GM21447 (cell line): ENCODE results near the gene NT5DC3.
"Not testable (repeated sequence)": the region's sequence is repeated elsewhere in the genome, so short reads cannot be mapped to it uniquely, and the experiment has no call there.

Experiments used
- ATAC-seq: cut with Tn5 transposase; IDR thresholded peaks from one replicate; pipeline ENCODE4 v1.9.1; 2021; ENCODE audit not compliant: unreplicated experiment

The NT5DC3 gene

GRCh38 chr12:103810111-103810510, 30.9 kb downstream of the NT5DC3 start:
- ATAC-seq: no peak

- not testable (repeated sequence) for ATAC-seq
These were observed 31.4 kb downstream of the NT5DC3 start for GRCh38 chr12:103809639-103810038.

GRCh38 chr12:103809154-103809553, 31.9 kb downstream of the NT5DC3 start:
- no peak for ATAC-seq

- ATAC-seq: no peak
These were observed 32.7 kb downstream of the NT5DC3 start for GRCh38 chr12:103808239-103808880.

- ATAC-seq: no peak
These were observed 33.3 kb downstream of the NT5DC3 start for GRCh38 chr12:103807561-103808238.

- no peak for ATAC-seq
These were observed 34.2 kb downstream of the NT5DC3 start for GRCh38 chr12:103806803-103807202.

- no peak for ATAC-seq
These were observed 35.2 kb downstream of the NT5DC3 start for GRCh38 chr12:103805655-103806360.

GRCh38 chr12:103803847-103804246, 37.2 kb downstream of the NT5DC3 start:
- ATAC-seq: no peak

GRCh38 chr12:103802586-103802886, 38.5 kb downstream of the NT5DC3 start:
- no peak for ATAC-seq

- ATAC-seq: no peak
These were observed 39.1 kb downstream of the NT5DC3 start for GRCh38 chr12:103801709-103802585.

GRCh38 chr12:103799857-103800771, 40.9 kb downstream of the NT5DC3 start:
- no peak for ATAC-seq

GRCh38 chr12:103799504-103799856, 41.6 kb downstream of the NT5DC3 start:
- ATAC-seq: no peak

- no peak for ATAC-seq
These were observed 42.4 kb downstream of the NT5DC3 start for GRCh38 chr12:103798586-103798985.

- no peak for ATAC-seq
These were observed 46.5 kb downstream of the NT5DC3 start for GRCh38 chr12:103794309-103795213.

GRCh38 chr12:103793512-103794045, 47.5 kb downstream of the NT5DC3 start:
- ATAC-seq: no peak

GRCh38 chr12:103793046-103793445, 48.0 kb downstream of the NT5DC3 start:
- no peak for ATAC-seq

GRCh38 chr12:103791350-103791920, 49.6 kb downstream of the NT5DC3 start:
- ATAC-seq: no peak

GRCh38 chr12:103786201-103786600, 54.8 kb downstream of the NT5DC3 start:
- no peak for ATAC-seq
